HEK293T (cell line): ENCODE data around the gene BGN.

Source experiments
- CTCF ChIA-PET: fragments of 350-600 bp; formaldehyde crosslinking; extraction: SDS; loops from one replicate; lab custom pipeline; 2021; ENCODE audit warnings: antibody characterized with exemption, inconsistent platforms; lab: Yijun Ruan, JAX
- POLR2A ChIA-PET: fragments of 350-600 bp; formaldehyde crosslinking; extraction: SDS; loops from one replicate; lab custom pipeline; 2020; ENCODE audit warnings: antibody characterized with exemption, inconsistent platforms; lab: Yijun Ruan, JAX
- DNase-seq: peaks from one replicate; pipeline ENCODE4 v3.0.0; 2012; ENCODE audit warnings: mixed read lengths; ENCODE audit errors: extremely low spot score
- ARNT ChIP-seq: fragments of 450-650 bp; IDR thresholded peaks from 2 replicates; pipeline ENCODE4 v1.6.1; 2017; ENCODE audit warnings: mild to moderate bottlenecking
- BHLHE40 ChIP-seq: fragments of 450-650 bp; IDR thresholded peaks from 2 replicates; pipeline ENCODE4 v1.6.1; 2016; ENCODE audit warnings: mild to moderate bottlenecking, moderate library complexity, borderline replicate concordance
- CTBP1 ChIP-seq: fragments of 450-650 bp; IDR thresholded peaks from 2 replicates; pipeline ENCODE4 v1.6.1; 2016; ENCODE audit warnings: borderline replicate concordance
- ELF4 ChIP-seq: fragments of 450-650 bp; IDR thresholded peaks from 2 replicates; pipeline ENCODE4 v1.6.1; 2017; ENCODE audit warnings: antibody characterized with exemption
- FOXA1 ChIP-seq: fragments of 450-650 bp; IDR thresholded peaks from 2 replicates; pipeline ENCODE4 v1.6.1; 2016; ENCODE audit warnings: mild to moderate bottlenecking
- FOXK2 ChIP-seq: fragments of 450-650 bp; IDR thresholded peaks from 2 replicates; pipeline ENCODE4 v1.6.1; 2016; ENCODE audit warnings: mild to moderate bottlenecking
- FOXM1 ChIP-seq: fragments of 450-650 bp; IDR thresholded peaks from 2 replicates; pipeline ENCODE4 v1.6.1; 2017; ENCODE audit warnings: mild to moderate bottlenecking, borderline replicate concordance
- HDGF ChIP-seq: fragments of 450-650 bp; IDR thresholded peaks from 2 replicates; pipeline ENCODE4 v1.6.1; 2017; ENCODE audit warnings: antibody characterized with exemption, borderline replicate concordance
- L3MBTL2 ChIP-seq: fragments of 450-650 bp; conservative IDR thresholded peaks from 2 replicates; pipeline ENCODE4 v1.6.1; 2016; ENCODE audit warnings: mild to moderate bottlenecking
- LEF1 ChIP-seq: fragments of 450-650 bp; IDR thresholded peaks from 2 replicates; pipeline ENCODE4 v1.6.1; 2017; ENCODE audit warnings: mild to moderate bottlenecking, borderline replicate concordance
- NFRKB ChIP-seq: fragments of 450-650 bp; IDR thresholded peaks from 2 replicates; pipeline ENCODE4 v1.6.1; 2016; ENCODE audit warnings: mild to moderate bottlenecking, moderate library complexity
- SP1 ChIP-seq: fragments of 450-650 bp; IDR thresholded peaks from 2 replicates; pipeline ENCODE4 v1.6.1; 2017
- SUZ12 ChIP-seq: fragments of 450-650 bp; IDR thresholded peaks from 2 replicates; pipeline ENCODE4 v1.6.1; 2016; ENCODE audit warnings: mild to moderate bottlenecking
- TARDBP ChIP-seq: fragments of 450-650 bp; IDR thresholded peaks from 2 replicates; pipeline ENCODE4 v1.6.1; 2016
- ZNF384 ChIP-seq: fragments of 450-650 bp; IDR thresholded peaks from 2 replicates; pipeline ENCODE4 v1.6.1; 2016
- TF ChIP-seq, protein P1 (sequence below): fragments of 450-650 bp; IDR thresholded peaks from 2 replicates; pipeline ENCODE4 v1.6.1; 2016

The BGN gene

DNA sequence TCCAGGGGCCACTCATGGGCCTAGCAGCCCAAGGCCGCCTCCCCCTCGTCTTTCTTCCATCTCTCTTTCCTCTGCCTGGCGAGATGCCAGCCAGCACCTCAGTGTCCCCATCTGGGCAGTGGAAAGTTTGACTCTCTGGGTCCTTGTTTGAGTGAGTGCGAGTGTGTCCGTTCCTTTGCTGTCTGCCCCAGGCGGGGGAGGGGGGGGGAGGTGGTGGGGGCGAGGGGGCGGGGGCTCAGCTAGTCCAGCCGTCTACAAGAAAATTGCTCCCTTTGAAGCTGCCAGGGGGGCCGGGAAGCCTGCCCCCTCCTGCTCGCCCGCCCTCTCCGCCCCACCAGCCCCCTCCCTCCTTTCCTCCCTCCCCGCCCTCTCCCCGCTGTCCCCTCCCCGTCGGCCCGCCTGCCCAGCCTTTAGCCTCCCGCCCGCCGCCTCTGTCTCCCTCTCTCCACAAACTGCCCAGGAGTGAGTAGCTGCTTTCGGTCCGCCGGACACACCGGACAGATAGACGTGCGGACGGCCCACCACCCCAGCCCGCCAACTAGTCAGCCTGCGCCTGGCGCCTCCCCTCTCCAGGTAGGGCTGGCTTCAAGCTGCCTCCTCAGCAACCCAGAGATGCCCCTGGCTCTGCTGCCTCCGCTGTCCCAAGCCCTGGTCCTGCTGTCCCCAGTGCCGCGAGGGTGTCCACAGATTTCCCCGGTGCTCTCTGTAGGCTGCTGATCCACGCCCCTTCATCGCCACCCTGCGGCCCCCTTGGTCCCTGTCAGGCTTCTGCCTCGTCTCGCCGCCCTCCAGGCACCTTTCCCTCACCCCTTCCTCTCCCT, at the start of gene BGN:
TSS of gene BGN (plus strand) at position 440 of the 821 bp plus-strand sequence. CDS start 9,652 bp downstream, outside the sequence.
- CTCF ChIA-PET, result no interaction called here
- POLR2A ChIA-PET, result no interaction called here
- DNase-seq, result peak; percentile 36
- TF ChIP-seq NFRKB, result no peak
- TF ChIP-seq L3MBTL2, result no peak
- TF ChIP-seq SUZ12, result no peak
- TF ChIP-seq CTBP1, result no peak
- no peak for TF ChIP-seq LEF1

DNA sequence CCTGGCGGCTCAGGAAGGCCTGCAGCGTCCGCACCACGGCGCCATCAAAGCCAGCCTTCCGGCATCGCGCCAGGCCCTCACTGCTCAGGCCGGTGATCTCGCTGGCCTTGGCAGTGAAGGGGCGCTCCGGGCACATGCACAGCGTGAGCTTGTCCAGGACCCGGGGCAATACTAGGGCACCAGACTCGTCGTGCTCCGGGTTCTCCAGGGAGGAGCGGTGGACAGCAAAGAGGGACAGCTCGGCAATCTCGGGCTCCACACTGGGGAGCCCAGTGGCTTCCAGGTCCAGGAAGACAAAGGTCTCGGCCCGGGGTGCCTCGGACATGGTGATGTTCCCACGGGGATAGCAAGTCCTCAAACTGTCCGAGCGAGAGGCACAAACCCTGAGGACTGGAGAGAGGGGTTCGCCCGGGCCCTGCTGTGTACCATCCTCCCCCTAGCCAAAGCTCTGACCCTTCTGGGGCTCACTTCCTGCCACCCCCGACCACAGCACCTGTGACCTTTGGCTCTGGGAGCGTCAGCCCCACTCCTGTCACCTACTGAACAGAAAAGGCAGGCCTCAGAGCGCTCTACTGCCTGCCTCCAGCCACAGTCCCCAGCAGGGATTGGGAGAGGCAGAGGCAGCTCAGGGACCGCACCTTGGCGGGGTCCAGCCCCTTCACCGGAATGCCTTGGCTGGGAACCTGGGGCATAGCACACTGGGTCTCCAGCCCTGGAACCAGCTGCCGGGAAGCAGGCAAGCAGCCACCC, 49.5 kb upstream of the BGN start:
- TF ChIP-seq, protein P1, sequence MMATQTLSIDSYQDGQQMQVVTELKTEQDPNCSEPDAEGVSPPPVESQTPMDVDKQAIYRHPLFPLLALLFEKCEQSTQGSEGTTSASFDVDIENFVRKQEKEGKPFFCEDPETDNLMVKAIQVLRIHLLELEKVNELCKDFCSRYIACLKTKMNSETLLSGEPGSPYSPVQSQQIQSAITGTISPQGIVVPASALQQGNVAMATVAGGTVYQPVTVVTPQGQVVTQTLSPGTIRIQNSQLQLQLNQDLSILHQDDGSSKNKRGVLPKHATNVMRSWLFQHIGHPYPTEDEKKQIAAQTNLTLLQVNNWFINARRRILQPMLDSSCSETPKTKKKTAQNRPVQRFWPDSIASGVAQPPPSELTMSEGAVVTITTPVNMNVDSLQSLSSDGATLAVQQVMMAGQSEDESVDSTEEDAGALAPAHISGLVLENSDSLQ, result no peak
- TF ChIP-seq L3MBTL2, result no peak
- no peak for TF ChIP-seq SUZ12
- no peak for TF ChIP-seq ARNT
- TF ChIP-seq BHLHE40, result no peak
- CTCF ChIA-PET, result no interaction called here
- POLR2A ChIA-PET, result interaction anchor here (1.5 kb wide), 1 partner anchor 8 kb away, joined by 3 read pairs; no protein-coding TSS in a partner anchor
- no peak for DNase-seq

DNA sequence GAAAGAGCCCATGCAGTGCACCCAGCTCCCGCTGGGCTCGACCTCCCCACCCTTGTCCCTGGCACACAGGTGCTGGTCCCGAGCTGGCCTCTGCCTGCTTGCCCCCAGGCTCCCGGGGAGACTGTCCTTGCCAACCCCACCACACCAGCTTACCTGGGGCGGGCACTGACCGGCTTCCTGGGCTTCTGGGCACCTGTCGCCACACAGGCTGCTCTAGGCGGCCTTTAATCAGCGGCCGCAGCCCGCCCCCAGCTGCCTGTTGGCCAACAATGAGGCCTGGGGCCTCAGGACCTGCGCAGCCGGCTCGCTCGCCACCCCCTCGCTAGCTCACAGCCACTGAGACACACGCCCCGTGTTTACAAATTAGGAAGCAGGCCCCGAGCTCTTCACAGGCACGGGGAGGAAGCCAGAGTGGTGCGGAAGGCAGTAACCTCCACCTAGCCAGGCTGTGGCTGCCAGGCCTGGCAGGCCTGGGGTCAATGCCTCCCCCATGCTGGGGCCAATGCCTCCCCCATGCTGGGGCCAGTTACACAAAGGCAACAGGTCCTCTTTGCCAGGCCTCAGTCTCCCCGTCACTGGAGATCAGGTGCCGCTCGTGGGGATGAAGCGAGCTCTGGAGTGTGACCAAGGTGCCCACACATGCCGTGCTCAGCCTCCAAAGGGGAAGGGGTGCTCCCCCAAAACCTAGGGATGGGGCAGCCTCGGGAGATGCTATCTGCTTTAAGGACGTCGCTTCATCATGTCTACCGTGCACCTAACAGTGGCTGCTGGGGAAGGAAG, 48.7 kb upstream of the BGN start, which contains the start of gene TREX2:
TSS of gene TREX2 (minus strand) at position 201 of the 780 bp plus-strand sequence. CDS start 626 bp downstream, outside the sequence.
- CTCF ChIA-PET, result no interaction called here
- TF ChIP-seq FOXK2 (no peak), LEF1 (no peak), FOXA1 (no peak), SUZ12 (no peak), FOXM1 (no peak), CTBP1 (no peak), L3MBTL2 (no peak), ZNF384 (no peak), NFRKB (no peak), TARDBP (no peak)
- TF ChIP-seq, protein P1, result no peak
- POLR2A ChIA-PET, result interaction anchor here (1.5 kb wide), 1 partner anchor 8 kb away, joined by 3 read pairs; no protein-coding TSS in a partner anchor
- no peak for DNase-seq

DNA sequence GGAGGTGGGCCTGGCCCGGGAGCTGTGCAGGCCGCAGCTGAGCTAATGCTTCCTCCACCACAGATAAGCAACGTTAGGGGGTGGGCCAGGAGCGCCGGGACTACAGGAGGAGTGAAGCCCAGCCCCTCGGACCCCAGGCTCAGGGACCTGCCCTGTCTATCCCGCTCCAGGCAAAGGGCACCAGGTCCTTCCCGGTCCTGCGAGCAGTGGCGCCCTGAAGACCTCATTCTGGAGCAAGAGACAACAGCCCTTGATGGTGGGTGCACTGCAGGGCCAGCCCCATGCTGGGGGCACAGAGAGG, 48.2 kb upstream of the BGN start:
- POLR2A ChIA-PET, result interaction anchor here (1.5 kb wide), 1 partner anchor 9 kb away, joined by 3 read pairs; no protein-coding TSS in a partner anchor
- DNase-seq, result no peak
- CTCF ChIA-PET, result no interaction called here
- TF ChIP-seq, protein P1, result no peak
- TF ChIP-seq ELF4 (no peak), L3MBTL2 (no peak), ZNF384 (no peak), FOXA1 (no peak), LEF1 (no peak), ARNT (no peak), CTBP1 (no peak), FOXK2 (no peak), BHLHE40 (no peak), SUZ12 (no peak), SP1 (no peak)

DNA sequence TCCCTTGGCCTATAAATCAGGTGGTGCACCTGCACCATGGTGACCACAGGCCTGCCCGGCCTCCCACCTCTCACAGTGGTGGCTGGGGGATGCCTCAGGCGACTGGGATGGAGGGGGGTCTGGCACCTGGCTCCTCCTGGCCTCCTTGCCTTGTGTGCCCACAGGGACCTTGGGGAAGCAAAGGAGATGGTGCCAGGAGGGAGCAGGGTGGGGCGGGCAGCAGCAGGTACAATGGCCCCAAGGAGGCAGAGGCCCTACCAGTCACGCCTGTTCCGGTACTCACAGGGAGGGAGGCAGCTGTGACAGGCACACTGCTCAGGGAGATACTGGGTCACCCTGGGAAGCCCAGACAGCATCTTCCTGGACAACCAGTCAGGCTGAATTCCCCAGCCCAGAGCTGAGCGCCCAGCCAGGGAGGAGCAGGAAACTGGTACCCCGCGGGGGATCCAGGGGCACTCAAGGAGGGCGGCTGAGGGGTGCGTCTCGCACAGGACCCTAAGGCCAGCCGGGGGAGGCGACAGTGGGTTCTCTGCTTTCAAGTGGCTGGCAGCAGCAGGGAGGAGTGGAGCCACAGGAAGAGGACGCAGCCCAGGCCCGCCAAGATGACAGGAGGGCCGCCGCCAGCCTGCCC, 47.7 kb upstream of the BGN start:
- no peak for DNase-seq
- CTCF ChIA-PET, result no interaction called here
- POLR2A ChIA-PET, result no interaction called here
- TF ChIP-seq ELF4, result no peak
- no peak for TF ChIP-seq ZNF384
- no peak for TF ChIP-seq HDGF
- no peak for TF ChIP-seq NFRKB
- no peak for TF ChIP-seq L3MBTL2
- no peak for TF ChIP-seq LEF1
- TF ChIP-seq, protein P1, result no peak
- TF ChIP-seq FOXA1, result no peak
- TF ChIP-seq FOXM1, result no peak
- no peak for TF ChIP-seq SUZ12
- no peak for TF ChIP-seq SP1
